HG02981 (cell line): ENCODE measurements around the gene TRRAP.
A peak's percentile ranks its signal among the peaks of the same experiment; 100 is the strongest.

Experiments used
- ATAC-seq: cut with Tn5 transposase; IDR thresholded peaks from one replicate; pipeline ENCODE4 v1.9.1; 2021; ENCODE audit warnings: mild to moderate bottlenecking, moderate library complexity; ENCODE audit not compliant: unreplicated experiment

TRRAP gene

DNA sequence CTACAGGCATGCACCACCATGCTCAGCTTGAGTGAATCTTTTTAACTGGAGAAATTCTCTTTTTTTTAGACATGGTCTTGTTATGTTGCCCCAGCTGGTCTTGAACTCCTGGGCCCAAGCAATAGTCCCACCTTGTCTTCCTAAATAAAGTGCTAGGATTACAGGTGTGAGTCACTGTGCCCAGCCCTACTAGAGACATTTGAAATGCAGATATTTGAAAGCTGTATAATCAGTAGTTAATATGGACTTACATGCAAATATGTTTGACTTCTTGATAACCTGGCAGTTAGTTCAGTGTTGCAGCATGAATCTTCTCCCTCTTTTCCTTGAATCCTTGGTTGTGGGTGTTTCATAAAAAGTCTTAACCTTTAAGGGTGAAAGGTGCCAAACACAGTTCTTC is 8.7 kb downstream of the TRRAP start:
- no peak for ATAC-seq

DNA sequence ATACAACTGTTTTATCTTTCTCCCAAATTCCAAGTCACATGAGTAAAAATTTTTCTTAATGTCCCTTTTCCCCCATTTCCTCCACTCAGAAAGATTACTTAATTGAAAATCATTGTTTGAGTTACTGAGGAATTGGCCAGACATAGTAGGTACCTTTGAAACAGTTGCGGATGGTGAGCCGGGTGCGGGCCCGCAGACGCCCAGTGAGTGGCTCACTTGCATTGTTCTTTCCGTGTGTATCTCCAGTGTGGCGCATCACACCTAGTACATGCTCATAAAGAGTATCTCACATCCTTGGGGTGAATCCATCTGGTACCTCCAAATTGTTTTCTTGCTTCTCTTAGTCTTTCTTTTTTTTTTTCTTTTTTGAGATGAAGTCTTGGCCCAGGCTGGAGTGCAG is 14.3 kb downstream of the TRRAP start:
- ATAC-seq = no peak

DNA sequence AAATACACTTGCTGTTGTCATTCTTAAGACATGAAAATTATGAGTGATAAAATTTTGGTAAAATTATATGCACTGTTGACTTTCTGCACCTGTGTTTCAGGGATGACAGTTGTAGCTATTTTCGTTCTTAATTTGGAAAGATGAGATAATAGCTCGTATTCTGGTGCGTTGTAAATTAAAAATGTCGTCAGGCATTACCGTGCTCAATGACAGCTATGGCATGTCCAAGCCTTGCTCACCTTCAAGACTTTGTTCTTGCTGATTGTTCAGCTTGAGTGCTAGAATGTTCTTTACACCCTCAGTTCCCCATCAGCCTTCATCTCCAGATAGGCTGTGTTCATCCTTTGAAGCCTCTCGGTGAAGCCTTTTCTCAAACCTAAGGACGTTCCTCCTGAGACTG is 21.5 kb downstream of the TRRAP start:
- no peak for ATAC-seq

DNA sequence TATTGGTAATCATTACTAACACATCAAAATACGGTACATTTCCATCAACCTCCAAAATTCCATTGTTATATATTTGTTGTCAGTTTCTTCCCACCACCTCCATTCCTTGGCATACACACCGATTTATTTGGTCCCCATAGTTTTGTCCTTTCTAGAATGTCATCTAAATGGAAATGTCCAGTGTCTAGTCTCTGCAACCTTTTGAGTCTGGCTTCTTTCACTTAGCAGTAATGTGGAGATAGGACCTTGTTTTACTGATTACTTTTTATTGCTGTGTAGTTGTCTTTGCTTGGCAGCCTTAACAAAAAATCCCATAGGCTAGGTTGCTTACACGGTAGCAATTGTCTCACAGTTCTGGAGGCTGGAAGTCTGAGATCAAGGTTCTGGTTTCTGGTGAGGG is 22.5 kb downstream of the TRRAP start:
- ATAC-seq = no peak

DNA sequence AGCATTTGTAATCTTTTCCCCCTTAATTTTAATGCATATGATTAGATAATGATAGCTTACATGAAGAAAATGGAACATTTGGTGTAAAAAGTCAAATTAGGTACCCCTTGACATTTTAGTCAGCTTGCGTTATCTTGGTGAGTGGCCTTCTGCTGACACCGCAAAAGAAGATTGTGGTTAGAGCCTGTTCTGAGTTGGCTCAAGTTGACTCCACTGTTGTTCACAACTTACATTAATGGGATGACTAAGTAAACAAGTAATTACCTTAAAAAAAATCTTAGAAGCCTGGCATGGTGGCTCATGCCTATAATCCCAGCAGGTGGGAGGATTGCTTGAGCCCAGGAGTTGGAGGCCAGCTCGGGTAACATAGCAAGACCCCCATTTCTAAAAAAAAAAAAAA is 24.2 kb downstream of the TRRAP start:
- ATAC-seq = no peak

DNA sequence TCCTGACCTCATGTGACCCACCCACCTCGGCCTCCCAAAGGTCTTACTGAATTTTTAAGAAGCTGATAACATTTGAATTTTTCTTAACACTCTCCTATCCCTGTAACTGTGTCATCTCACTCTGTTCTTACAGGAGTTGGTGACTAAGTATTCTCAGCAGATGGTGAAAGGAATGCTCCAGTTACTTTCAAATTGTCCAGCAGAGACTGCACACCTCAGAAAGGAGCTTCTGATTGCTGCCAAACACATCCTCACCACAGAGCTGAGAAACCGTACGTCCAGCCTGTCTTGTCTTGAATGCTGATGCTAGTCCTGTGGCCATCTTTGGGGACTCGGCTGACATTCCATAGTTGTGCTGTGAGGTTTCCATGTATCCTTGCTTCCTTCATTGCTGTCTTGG is 24.9 kb downstream of the TRRAP start:
- ATAC-seq = no peak

DNA sequence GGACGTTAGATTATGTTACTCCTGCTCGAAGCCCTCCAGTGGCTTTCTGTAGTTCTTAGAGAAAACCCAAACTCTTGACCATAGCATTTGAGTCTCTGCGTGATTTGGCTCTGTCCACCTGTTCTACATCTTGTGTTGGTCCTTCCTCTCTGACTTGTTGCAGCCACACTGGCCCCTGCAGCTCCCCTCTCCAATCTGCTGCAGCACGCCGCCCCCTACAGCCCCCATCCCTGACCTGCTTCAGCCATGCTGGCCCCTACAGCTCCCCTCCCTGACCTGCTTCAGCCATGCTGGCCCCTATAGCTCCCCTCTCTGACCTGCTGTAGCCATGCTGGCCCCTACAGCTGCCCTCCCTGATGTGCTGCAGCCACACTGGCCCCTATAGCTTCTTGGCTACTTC is 29.2 kb downstream of the TRRAP start:
- no peak for ATAC-seq

DNA sequence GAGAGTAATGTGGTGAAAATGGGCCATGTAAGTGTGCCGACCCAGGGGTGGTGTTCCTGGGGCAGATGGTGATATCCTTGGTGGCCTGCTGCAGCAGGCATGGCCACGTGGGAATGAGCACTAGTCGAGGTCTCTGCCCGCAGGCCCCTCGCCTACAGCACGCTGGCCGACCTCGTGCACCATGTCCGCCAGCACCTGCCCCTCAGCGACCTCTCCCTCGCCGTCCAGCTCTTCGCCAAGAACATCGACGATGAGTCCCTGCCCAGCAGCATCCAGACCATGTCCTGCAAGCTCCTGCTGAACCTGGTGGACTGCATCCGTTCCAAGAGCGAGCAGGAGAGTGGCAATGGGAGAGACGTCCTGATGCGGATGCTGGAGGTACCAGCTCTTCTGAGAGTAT is 30.3 kb downstream of the TRRAP start:
- ATAC-seq = no peak

DNA sequence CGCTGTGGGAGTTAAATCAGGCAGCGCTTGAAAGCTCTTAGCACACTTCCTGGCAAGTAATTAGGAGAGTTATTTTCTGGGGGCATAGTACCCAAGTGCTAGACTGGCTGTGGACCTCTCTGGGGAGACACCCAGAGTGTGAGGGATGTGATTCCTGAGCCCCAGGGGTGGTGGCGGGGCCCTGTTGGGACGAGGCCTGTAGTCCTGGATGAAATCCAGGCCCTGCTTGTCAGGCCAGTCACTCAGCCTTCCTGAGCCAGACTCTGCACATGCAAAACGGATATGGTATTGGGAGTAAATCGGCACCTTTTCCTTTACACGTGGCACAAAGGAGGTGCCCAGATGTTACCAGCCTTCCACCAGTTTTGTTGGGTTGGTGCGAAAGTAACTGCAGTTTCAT is 31.2 kb downstream of the TRRAP start:
- no peak for ATAC-seq

DNA sequence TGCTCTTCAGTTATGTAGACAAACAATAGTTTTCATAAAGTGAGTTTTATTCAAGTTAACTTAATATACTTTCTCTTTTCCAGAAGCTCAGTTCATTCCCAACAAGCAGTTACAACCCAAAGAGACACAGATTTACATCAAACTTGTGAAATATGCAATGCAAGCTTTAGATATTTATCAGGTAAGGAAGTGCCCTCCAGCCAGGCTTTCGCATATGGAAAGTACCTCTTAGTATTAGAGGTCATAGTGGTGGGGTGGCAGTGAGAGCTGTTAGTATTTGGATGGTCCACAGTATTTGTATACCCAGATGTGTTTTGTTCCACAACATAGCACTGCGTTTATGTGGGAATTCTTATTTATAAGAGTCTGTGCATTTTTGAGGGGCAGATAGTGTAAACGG is 32.1 kb downstream of the TRRAP start:
- no peak for ATAC-seq

DNA sequence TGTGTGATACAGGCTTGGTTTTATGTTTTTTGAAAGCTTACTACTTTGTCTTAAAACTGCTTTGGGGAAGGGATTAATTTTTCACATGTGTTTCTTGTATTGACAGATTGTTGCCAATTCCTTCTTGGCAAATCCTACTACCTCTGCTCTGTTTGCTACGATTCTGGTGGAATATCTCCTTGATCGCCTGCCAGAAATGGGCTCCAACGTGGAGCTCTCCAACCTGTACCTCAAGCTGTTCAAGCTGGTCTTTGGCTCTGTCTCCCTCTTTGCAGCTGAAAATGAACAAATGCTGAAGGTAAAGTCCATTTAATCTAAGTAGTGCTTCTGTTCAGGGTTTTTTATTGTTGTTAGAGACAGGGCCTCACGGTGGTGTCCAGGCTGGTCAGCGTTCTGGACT is 33.6 kb downstream of the TRRAP start:
- ATAC-seq = no peak

DNA sequence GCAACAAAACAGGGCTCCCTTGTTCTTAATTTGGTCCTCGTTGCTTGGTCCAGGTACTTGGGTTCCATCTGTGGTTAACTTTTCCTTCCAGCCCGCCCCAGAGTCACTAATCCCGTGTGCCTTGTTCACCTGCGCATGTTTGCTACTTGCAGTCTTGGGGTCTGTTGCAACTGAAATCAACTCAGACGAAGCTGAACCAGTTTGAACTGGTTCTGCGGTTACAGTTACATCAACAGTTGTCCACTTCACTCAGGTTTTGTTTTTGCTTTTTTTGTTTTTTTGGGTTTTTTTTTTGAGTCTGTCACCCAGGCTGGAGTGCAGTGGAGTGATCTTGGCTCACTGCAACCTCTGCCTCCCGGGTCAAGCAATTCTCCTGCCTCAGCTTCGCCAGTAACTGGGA is 34.7 kb downstream of the TRRAP start:
- no peak for ATAC-seq

DNA sequence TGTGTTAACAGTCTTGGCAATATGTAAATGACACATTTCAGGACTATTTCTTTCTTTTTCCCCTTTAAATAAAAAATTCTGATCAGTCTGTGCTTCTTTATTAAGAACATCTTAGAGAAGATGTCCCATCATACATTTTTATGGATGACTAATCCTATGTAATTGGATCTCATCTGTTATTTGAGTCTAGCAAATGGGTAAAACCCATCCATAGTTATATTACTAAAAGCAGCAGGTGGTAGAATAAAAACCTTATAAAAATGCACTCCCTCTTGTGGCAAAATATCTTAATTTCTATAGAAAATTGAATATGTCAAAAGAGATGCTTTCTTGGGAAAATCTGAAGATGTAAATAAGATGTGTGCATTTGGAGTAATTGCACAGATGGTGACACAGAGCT is 35.3 kb downstream of the TRRAP start:
- no peak for ATAC-seq

DNA sequence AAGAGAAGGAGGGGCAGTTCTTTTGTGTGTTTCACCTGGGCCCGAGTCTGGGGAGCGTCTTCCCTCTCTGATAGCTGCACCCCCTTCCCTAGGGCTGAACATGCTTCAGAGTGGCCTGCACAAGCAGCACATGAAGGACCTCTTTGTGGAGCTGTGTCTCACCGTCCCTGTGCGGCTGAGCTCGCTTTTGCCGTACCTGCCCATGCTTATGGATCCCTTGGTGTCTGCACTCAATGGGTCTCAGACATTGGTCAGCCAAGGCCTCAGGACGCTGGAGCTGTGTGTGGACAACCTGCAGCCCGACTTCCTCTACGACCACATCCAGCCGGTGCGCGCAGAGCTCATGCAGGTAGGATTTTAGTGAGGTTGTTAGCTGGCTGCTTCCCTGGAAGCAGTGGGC is 39.0 kb downstream of the TRRAP start:
- ATAC-seq = no peak

DNA sequence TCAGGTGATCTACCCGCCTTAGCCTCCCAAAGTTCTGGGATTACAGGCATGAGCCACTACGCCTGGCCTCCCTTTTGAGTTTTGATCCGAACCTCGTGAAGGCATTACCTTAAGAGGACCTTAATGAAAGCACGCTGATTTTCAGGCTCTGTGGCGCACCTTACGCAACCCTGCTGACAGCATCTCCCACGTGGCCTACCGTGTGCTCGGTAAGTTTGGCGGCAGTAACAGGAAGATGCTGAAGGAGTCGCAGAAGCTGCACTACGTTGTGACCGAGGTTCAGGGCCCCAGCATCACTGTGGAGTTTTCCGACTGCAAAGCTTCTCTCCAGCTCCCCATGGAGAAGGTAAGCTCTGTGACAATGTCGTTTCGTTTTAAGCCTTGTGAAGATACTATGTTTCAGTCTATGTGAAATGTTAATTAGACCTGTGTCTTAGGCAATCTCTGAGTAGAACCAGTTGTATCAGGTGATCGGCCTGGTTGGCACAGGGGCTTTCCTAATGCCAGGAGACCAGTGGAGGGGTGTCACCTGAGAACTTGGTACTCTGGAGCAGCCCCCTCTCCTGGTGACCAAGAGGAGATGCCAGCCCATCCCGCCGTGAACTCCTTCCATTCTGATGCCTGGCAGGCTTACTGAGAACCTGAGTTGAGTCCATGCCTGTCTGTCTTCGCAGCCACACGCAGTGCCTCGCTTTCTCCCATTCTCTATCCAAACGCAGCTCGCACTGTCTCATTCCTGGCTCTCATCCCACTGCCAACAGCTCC is 43.5 kb downstream of the TRRAP start:
- ATAC-seq = no peak

DNA sequence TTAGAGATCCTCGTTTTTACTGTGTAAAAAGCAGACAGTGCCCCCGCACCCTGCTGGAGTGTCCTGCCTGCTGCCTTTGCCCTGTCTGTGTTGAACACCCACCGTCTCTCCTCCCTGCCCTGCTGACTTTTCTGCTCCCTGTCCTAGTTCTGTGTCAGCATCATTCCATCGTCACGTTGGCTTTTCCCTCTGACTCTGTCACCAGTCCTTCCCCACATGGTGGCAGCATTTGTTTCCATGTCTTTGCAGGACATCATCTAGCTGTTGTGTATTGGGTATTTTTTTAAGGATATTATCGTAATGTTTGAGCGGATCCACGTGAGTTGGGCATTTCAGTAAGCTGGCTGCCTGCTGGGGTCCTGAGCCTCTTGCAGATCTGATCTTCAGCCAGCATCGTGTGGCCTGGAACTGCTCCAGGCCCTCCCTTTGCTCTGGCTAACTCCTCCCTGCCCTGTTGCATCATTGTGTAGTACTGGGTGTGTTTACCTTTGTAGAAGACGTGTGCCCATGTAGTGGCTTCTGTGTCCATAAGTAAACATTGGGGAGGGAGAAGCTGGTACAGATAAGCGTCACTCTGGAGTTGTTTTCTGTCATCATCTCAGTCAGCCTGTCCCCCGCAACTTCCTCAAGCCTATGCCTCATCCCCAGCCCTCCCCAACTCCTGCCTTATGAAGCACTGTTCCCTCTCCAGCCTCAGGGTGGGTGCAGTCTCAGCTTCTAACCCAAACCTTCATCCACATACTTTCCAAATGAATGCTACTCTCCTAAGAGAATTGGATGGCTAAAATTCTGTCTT is 44.3 kb downstream of the TRRAP start:
- no peak for ATAC-seq

DNA sequence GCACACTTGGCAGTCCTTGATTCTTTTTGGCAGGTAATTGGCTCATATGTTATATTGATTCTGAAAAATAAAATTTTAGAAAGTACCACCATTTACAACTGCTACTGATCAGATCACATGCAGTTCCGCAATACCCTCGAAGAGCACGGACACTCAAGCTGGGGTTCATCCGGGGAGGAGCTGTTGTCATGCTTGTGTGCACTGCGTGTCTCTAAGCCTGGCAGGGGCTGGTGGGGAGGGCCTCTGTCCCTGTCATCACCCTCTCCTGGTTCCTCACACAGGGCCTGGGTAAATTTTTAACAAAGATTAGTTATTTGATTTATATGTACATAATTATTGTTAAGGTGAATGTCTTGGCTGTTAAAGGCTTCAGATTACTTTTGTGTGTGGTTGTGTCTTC is 45.2 kb downstream of the TRRAP start:
- no peak for ATAC-seq

DNA sequence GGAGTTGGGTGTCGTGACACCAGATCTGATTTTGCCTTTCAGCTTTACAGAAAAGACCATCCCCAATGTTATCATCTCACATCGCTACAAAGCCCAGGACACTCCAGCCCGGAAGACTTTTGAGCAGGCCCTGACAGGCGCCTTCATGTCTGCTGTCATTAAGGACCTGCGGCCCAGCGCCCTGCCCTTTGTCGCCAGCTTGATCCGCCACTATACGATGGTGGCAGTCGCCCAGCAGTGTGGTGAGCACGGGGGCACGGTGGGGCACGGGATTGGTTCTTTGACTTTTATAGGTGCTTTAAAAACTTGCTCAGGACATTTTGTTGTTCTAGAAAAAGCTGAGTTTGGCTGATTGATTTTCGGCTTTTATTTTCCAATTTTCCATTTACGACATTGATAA is 48.8 kb downstream of the TRRAP start:
- no peak for ATAC-seq

DNA sequence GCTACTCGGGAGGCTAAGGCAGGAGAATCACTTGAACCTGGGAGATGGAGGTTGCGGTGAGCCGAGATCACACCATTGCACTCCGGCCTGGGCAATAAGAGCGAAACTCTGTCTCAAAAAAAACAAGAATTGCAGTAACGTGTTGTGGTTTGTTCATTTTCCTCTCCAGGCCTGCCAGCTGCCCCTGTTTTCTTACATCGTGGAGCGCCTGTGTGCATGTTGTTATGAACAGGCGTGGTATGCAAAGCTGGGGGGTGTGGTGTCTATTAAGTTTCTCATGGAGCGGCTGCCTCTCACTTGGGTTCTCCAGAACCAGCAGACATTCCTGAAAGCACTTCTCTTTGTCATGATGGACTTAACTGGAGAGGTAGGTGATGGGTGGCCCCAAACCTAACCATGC is 52.1 kb downstream of the TRRAP start:
- ATAC-seq = peak; percentile 36

DNA sequence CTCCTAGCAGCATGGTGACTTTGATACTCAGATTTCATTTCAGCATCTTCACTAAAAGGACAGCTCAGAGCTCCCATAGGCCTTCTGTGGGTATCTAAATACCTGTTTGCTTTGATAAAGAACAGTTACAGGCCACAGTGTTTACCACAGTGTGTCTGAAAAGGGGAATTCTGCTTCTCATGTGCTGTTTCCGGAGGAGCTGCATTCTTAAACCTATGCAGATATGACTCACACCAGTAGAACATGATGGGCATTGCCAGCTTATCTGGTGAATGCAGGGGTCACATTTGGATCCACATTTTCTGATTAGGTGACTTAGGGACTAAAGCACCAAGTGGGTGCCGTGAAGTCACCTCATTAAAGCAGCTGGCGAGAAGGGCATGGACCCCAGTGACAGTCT is 52.6 kb downstream of the TRRAP start:
- peak; percentile 80 for ATAC-seq

DNA sequence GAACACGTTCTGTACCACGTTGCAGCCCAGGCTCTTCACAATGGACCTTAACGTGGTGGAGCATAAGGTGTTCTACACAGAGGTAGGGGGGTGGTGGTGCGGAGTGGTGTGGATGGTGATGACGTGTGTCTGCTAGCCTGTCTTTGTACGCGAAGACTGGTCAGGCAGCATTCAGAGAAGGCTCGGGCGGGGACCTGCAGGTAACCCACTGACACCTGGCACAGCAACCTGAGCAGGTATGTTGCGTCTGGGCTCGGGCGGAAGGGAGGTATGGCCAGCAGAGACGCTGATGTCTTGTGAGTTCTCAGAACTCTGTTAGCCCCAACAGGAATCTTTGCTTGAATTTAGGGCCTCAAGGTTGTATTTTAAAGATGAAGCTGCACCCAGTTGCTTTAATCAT is 55.0 kb downstream of the TRRAP start:
- no peak for ATAC-seq

DNA sequence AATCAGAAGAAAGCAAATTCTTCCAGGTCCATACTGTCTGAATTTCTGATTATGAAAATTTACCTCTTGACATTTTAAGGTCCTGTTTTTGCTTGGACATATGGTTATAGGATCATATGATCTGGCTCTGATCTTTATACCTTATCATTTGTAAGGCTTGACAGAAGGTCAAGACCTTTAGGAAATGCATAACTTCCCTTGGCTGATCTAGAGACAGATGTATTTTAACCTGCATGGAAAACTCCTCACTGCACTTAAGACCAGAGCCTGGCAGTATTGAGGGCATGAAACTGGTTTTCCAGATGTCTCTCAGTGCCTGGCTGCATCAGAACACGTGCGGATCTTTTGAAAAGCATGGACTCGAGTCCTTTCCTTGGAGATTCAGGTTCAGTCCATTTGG is 55.9 kb downstream of the TRRAP start:
- no peak for ATAC-seq

DNA sequence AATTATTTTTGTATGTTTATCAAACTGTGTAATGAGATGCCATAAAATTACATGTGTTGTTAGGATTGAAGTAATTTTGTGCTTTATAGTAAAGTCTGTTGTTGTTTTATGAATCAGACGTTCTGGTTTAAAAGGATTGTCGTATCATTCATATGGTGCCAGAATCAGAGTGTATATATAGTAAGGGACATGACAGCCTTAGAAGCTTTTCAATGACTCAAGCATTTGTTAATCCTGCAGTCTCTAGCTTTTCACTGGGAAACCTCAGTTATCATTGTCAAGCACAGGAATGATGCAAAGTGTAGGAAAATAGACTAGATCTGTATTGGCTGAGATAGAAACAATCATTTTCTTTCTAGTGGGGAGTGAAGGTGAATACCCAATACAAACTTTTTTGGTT is 57.5 kb downstream of the TRRAP start:
- no peak for ATAC-seq
